Mucosa of rectum (tissue), 2 donors: ENCODE results near the gene HNRNPL.
"Not testable (repeated sequence)": the region's sequence is repeated elsewhere in the genome, so short reads cannot be mapped to it uniquely, and the experiment has no call there.

Source experiments
- H3K27ac ChIP-seq, 2 donors: one replicate each; pipeline ENCODE4 v1.7.0; 2013; ENCODE audit warnings: inconsistent platforms in 2 of 2, low read depth in 2 of 2, low read length in 2 of 2
- H3K27me3 ChIP-seq, 2 donors: one replicate each; pipeline ENCODE4 v1.7.0; 2013; ENCODE audit warnings: low read length in 2 of 2; ENCODE audit not compliant: control insufficient read depth in 2 of 2, insufficient read depth in 2 of 2
- H3K36me3 ChIP-seq, 2 donors: one replicate each; pipeline ENCODE4 v1.7.0; 2013; ENCODE audit warnings: low read length in 2 of 2; ENCODE audit not compliant: control insufficient read depth in 2 of 2, insufficient read depth in 2 of 2
- H3K4me1 ChIP-seq, 2 donors: one replicate each; pipeline ENCODE4 v1.7.0; 2013; ENCODE audit warnings: low read length in 2 of 2, mild to moderate bottlenecking in 1 of 2; ENCODE audit not compliant: control insufficient read depth in 2 of 2, insufficient read depth in 2 of 2
- H3K4me3 ChIP-seq, 2 donors: one replicate each; pipeline ENCODE4 v1.7.0; 2013; ENCODE audit warnings: low read length in 2 of 2
- H3K9ac ChIP-seq, 2 donors: one replicate each; pipeline ENCODE4 v1.7.0; 2013; ENCODE audit warnings: low read length in 2 of 2, low read depth in 1 of 2, mild to moderate bottlenecking in 1 of 2
- H3K9me3 ChIP-seq, 2 donors: one replicate each; pipeline ENCODE4 v1.7.0; 2013; ENCODE audit warnings: low read length in 2 of 2; ENCODE audit not compliant: control insufficient read depth in 2 of 2
- donor health status: healthy.
- donor health status: Normal muscosa, but diverticular disease.

The HNRNPL gene

GRCh38 chr19:38849860-38850435 is at the start of gene HNRNPL:
Gene HNRNPL (minus strand): TSS chr19:38849986. CDS start chr19:38849966, 20 bp downstream.
- Histone ChIP-seq H3K27ac (peak within 1 kb of the TSS; percentile 100), H3K4me3 (peak within 1 kb of the TSS; percentile 78 to 83), H3K4me1 (peaks cover 30 to 37% of the 10 kb centered on the region in 2 donors), H3K27me3 (no peaks in the 10 kb centered on the region), H3K9me3 (no peaks in the 10 kb centered on the region), H3K9ac (peak within 1 kb of the TSS; percentile 95 to 96), H3K36me3 (peaks cover 22 to 32% of the 10 kb centered on the region in 2 donors)

- Histone ChIP-seq H3K27ac (peak overlapping the region; percentile 70 to 83), H3K9ac (peak overlapping the region; percentile 84 to 95), H3K4me3 (peak overlapping the region; percentile 85 to 98), H3K27me3 (no peaks in the 10 kb centered on the region), H3K36me3 (no peaks in the 10 kb centered on the region), H3K4me1 (peaks cover 11 to 16% of the 10 kb centered on the region in 2 donors), H3K9me3 (no peaks in the 10 kb centered on the region)
These were observed 49.1 kb upstream of the HNRNPL start for GRCh38 chr19:38898788-38899446.

DNA sequence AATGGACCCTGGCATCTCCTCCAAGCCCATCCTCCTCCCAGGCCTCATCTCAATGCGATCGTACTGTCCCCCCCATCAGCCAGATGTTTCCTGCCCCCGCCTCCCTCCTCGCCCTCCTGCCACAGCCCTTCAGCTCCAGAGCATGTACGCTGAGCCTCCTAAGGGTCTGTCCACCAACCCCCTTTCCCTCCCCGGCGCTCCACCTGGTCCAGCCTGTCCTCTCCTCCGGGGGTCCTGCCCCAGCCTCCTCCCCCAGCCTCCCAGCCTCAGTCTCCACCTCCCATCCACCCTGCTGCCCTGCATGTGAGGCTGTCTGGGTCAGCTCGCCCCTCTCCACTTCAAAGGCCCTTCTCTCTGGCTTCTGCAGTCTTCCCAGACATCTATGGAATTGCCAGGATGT is 45.2 kb upstream of the HNRNPL start:
- Histone ChIP-seq H3K9ac (no peak overlapping the region), H3K27ac (no peak overlapping the region), H3K4me3 (no peak overlapping the region), H3K4me1 (peaks cover 7 to 9% of the 10 kb centered on the region in 2 donors), H3K36me3 (peaks cover 2 to 12% of the 10 kb centered on the region in 2 donors), H3K9me3 (no peaks in the 10 kb centered on the region), H3K27me3 (no peaks in the 10 kb centered on the region)

DNA sequence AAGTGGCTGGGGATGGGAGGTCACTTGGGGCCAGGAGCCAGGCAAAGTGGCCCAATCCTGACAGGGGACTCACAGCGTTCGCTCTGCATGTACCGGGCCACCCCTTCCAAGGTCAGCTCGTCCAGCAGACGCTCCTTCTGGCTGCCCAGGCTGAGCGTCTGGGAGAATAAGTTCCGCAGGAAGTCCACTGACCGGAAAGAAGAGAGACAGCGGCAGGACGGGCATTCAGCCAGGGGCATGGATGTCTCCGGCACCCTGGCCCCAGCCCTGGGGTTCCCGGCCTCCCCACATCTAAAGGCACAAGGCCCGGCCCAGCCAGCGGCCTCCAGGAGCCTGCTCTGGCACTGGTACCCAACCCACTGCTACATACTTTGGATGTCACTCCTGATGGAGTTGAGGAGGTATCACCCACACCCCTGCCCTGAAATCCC is 43.6 kb upstream of the HNRNPL start:
- peaks cover 13 to 26% of the 10 kb centered on the region in 2 donors for H3K36me3 ChIP-seq

DNA sequence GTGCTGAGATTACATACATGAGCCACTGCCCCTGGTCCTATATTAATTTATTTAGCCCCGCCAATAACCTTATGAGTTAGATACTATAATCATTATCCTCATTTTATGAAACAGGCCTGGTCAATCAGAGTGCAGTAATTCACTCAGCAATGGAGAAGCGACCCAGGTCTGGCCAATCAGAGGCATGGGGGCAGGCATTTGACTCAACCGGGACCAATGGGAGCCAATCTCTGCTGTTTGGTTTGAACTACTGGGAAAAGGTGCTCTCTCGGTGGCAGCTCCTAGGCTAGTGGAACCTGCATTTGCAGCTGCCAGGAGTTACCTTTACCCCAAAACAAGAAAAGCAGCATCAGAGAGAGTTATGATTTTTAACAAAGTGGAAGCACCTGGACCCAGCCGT is 43.1 kb upstream of the HNRNPL start:
- H3K9ac ChIP-seq: no peak overlapping the region
- no peaks in the 10 kb centered on the region for H3K4me1 ChIP-seq
- peaks cover 15 to 26% of the 10 kb centered on the region in 2 donors for H3K36me3 ChIP-seq
- H3K27ac ChIP-seq: no peak overlapping the region
- H3K9me3 ChIP-seq: no peaks in the 10 kb centered on the region
- no peaks in the 10 kb centered on the region for H3K27me3 ChIP-seq
- H3K4me3 ChIP-seq: no peak overlapping the region

More for the DNA sequence above, 43.6 kb upstream of the HNRNPL start:
- Histone ChIP-seq H3K27me3 (no peaks in the 10 kb centered on the region), H3K4me1 (peaks cover 2% of the 10 kb centered on the region in 2 donors), H3K4me3 (no peak overlapping the region), H3K9ac (no peak overlapping the region), H3K9me3 (no peaks in the 10 kb centered on the region), H3K27ac (no peak overlapping the region)

DNA sequence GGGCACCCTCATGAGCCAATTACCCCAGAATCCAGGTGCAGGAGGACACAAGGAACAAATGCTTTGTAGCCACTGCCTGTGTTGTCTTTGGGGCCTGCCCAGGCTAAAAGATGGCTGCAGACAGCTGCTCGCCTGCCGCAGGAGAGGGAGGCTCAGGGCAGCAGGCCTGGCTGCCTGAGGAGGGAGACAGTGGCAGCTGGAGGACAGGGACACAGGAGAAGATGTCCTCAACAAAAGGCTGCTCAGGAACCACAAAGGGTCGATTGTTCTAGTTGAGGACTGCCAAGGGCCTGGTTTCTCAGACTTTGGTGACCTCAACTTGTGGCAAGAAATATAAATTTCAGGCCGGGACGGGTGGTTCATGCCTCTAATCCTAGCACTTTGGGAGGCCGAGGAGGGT is 42.0 kb upstream of the HNRNPL start:
- no peak overlapping the region for H3K27ac ChIP-seq
- peaks cover 15 to 26% of the 10 kb centered on the region in 2 donors for H3K36me3 ChIP-seq
- no peaks in the 10 kb centered on the region for H3K27me3 ChIP-seq
- H3K9me3 ChIP-seq: no peaks in the 10 kb centered on the region
- no peak overlapping the region for H3K9ac ChIP-seq
- no peak overlapping the region for H3K4me3 ChIP-seq
- no peaks in the 10 kb centered on the region for H3K4me1 ChIP-seq

DNA sequence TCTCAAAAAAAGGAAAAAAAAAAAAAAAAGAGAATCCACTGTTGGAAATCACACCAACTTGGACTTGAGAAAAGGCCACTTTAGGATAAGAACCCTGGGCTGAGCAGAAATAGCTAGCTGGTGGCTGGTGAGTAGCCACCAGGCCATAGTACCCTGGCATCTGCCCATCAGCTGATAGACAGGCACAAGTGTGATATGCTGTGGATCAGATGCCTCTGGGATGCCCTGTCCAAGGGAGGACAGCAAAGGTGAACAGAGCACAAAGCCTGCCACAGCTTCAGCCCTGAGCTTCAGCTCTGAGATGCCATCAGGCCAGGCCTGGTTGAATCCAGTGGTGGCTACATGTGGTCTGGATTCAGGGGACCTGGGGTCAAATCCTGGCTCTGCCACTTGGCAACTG is 40.9 kb upstream of the HNRNPL start:
- Histone ChIP-seq H3K36me3 (peaks cover 15 to 29% of the 10 kb centered on the region in 2 donors), H3K9ac (no peak overlapping the region), H3K27me3 (no peaks in the 10 kb centered on the region), H3K9me3 (no peaks in the 10 kb centered on the region), H3K4me3 (no peak overlapping the region), H3K4me1 (no peaks in the 10 kb centered on the region), H3K27ac (no peak overlapping the region)

- Histone ChIP-seq H3K4me3 (no peak overlapping the region), H3K9ac (no peak overlapping the region), H3K9me3 (no peaks in the 10 kb centered on the region), H3K36me3 (peaks cover 15 to 31% of the 10 kb centered on the region in 2 donors), H3K4me1 (no peaks in the 10 kb centered on the region), H3K27me3 (no peaks in the 10 kb centered on the region), H3K27ac (no peak overlapping the region)
These were observed 40.0 kb upstream of the HNRNPL start for GRCh38 chr19:38889803-38890202.

DNA sequence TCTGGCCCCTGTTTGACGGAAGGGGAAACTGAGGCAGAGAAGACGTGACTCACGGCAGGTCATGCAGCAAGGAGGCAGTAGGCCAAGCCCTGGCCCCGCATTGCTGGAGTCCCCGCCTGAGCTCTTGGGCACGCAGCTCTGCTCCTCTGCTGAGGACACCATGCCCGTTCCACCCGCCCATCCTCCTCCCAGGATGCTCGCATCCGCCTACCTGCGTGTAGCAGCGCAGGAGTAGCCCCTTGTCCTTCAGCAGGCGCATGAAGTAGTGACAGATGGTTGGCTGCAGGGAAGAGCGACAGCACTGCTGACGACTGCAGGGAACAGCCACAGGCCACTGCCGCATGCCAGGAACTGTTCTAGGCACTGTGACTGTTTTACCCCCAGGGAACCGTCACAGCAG is 39.1 kb upstream of the HNRNPL start:
- Histone ChIP-seq H3K27ac (no peak overlapping the region), H3K36me3 (peaks cover 15 to 31% of the 10 kb centered on the region in 2 donors), H3K9me3 (no peaks in the 10 kb centered on the region), H3K9ac (no peak overlapping the region), H3K4me1 (no peaks in the 10 kb centered on the region), H3K4me3 (no peak overlapping the region), H3K27me3 (no peaks in the 10 kb centered on the region)

- not testable (repeated sequence) for H3K27ac ChIP-seq, H3K4me1 ChIP-seq, H3K9ac ChIP-seq, H3K27me3 ChIP-seq, H3K9me3 ChIP-seq, H3K4me3 ChIP-seq
- peaks cover 11 to 21% of the 10 kb centered on the region in 2 donors for H3K36me3 ChIP-seq
These were observed 34.9 kb upstream of the HNRNPL start for GRCh38 chr19:38884691-38885090.
